Left renal cortex interstitium (tissue), 4 donors: ENCODE data around the gene TARS3. TPM values are rescaled to one million over a fixed set of nuclear protein-coding genes. Genes with fewer than 3 reads are reported as not detected.
"Not testable (repeated sequence)": the region's sequence is repeated elsewhere in the genome, so short reads cannot be mapped to it uniquely, and the experiment has no call there.

Experiments used
- DNase-seq, 4 donors: peaks; one replicate each; pipeline ENCODE4 v3.0.0-alpha.2; 2013; ENCODE audit warnings: low read depth in 4 of 4, low spot score in 2 of 4, missing footprints in 1 of 4
- polyA plus RNA-seq, 4 donors: library from polyadenylated mRNA; unstranded; fragments of 120-200 nt; gene quantifications; one replicate each; pipeline ENCODE4 v1.2.1, GENCODE V29; 2013; ENCODE audit not compliant: insufficient read length in 4 of 4

The TARS3 gene
- polyA plus RNA-seq, 4 donors, result 17.7 to 23.4 (median 22.1) TPM

GRCh38 chr15:101633356-101633755, 90.9 kb downstream of the TARS3 start:
- no peak for DNase-seq

GRCh38 chr15:101626729-101627128, 97.5 kb downstream of the TARS3 start:
- not testable (repeated sequence) for DNase-seq

GRCh38 chr15:101625980-101626379, 98.3 kb downstream of the TARS3 start:
- no peak for DNase-seq

GRCh38 chr15:101625184-101625583, 99.1 kb downstream of the TARS3 start:
- no peak for DNase-seq

GRCh38 chr15:101623367-101624304, 100.6 kb downstream of the TARS3 start:
- DNase-seq, result no peak

- DNase-seq, result no peak
These were observed 102.3 kb downstream of the TARS3 start for GRCh38 chr15:101621961-101622360.

- DNase-seq, result no peak
These were observed 103.6 kb downstream of the TARS3 start for GRCh38 chr15:101620671-101621070.

- no peak for DNase-seq
These were observed 104.7 kb downstream of the TARS3 start for GRCh38 chr15:101619615-101619865.

- DNase-seq, result no peak
These were observed 105.2 kb downstream of the TARS3 start for GRCh38 chr15:101618851-101619614.

- no peak for DNase-seq
These were observed 106.2 kb downstream of the TARS3 start for GRCh38 chr15:101618076-101618475.

- no peak for DNase-seq
These were observed 106.8 kb downstream of the TARS3 start for GRCh38 chr15:101617390-101617965.

GRCh38 chr15:101615986-101616848, 108.1 kb downstream of the TARS3 start:
- peak; percentile 32 to 50 (median 44) for DNase-seq

GRCh38 chr15:101615414-101615985, 108.8 kb downstream of the TARS3 start:
- DNase-seq, result no peak

GRCh38 chr15:101614761-101615160, 109.5 kb downstream of the TARS3 start:
- no peak for DNase-seq

GRCh38 chr15:101614001-101614585, 110.2 kb downstream of the TARS3 start:
- no peak for DNase-seq

- peak in 3 of 4 donors; percentile 44 to 80 (median 46) for DNase-seq
These were observed 110.9 kb downstream of the TARS3 start for GRCh38 chr15:101613130-101614000.

GRCh38 chr15:101612676-101613075, 111.6 kb downstream of the TARS3 start:
- no peak for DNase-seq

- DNase-seq, result no peak
These were observed 112.5 kb downstream of the TARS3 start for GRCh38 chr15:101611580-101612299.
